ENCODE results near the gene TCEA2.
"Not testable (repeated sequence)": the region's sequence is repeated elsewhere in the genome, so short reads cannot be mapped to it uniquely, and the experiment has no call there.

Gene TCEA2

GRCh38 chr20:64113444-64113775 is 50.4 kb downstream of the TCEA2 start:
- no peak overlapping the region for H3K9ac ChIP-seq (ENCODE audit: low read length)
- peaks cover 0 to 3% of the 10 kb centered on the region in 2 donors for H3K27me3 ChIP-seq (ENCODE audit: control insufficient read depth in 1 of 2, insufficient read depth in 2 of 2, low read length in 2 of 2)
- no peak overlapping the region for H3K27ac ChIP-seq (ENCODE audit: low read depth, low read length)
- H3K9me3 ChIP-seq (ENCODE audit: low read length), result no peaks in the 10 kb centered on the region
- H3K36me3 ChIP-seq (ENCODE audit: insufficient read depth, low read length), result no peaks in the 10 kb centered on the region
- no peak overlapping the region for H3K4me3 ChIP-seq (ENCODE audit: low read depth in 1 of 2, low read length in 2 of 2)
- no peaks in the 10 kb centered on the region for H3K4me1 ChIP-seq (ENCODE audit: insufficient read depth, low read length)

DNA sequence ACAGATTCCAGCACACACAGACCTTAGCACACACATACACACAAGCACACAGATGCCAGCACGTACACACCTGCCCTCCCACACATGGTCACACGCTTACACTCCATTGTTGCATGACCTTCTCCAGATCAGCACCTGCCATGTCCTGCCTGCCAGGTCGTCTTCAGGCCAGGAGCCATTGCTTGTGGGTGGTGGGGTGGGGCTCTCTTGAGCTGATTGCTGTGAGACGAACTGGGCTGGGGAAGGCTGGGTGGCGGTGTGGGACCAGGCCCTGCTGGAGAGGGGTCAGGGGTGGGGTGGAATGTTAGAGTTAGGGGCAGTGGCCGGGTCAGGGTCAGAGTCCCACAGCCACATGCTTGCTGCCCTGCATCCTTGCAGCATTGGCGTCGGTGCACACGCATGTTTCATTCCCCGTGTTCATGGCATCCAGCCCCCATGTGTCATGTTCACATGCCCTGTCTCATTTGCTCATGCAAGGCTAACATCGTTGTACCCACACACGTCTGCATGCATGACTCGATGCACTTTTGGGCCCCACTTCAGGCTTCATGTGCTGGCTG is 50.9 kb downstream of the TCEA2 start:
- no peak overlapping the region for H3K9ac ChIP-seq (ENCODE audit: low read length)

DNA sequence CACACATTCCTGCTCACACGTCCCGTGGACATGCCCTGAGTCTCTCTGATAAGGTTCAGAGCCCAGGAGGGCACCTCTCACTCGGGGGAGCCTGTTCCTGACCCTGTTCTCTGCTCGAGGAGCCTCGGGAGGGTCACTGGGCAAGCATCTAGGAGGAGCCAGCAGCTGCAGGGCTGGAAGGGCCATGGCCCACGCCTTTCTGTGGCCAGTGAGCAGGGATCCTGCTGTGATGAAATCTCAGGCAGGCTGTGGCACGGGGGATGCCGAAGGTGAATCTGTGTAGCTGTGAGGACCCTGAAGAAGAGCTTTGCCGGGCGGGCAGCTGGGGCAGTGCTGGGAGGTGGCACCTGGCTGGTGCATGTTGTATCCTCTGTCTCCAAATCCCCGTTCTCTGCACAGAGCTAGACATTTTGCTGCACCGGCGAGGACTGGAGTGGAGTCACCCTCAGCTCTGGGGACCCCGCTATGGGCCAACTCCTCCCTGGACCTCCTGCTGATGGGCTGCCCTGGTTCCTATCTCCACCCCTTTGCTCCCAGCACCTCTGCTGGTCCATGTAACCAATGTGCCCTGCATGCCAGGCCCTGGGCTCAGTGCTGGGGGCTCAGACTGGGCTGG is 51.5 kb downstream of the TCEA2 start:
- peaks cover 0 to 3% of the 10 kb centered on the region in 2 donors for H3K27me3 ChIP-seq (ENCODE audit: control insufficient read depth in 1 of 2, insufficient read depth in 2 of 2, low read length in 2 of 2)
- no peaks in the 10 kb centered on the region for H3K4me1 ChIP-seq (ENCODE audit: insufficient read depth, low read length)
- no peaks in the 10 kb centered on the region for H3K9me3 ChIP-seq (ENCODE audit: low read length)
- H3K36me3 ChIP-seq (ENCODE audit: insufficient read depth, low read length), result no peaks in the 10 kb centered on the region
- no peak overlapping the region for H3K9ac ChIP-seq (ENCODE audit: low read length)
- no peak overlapping the region for H3K27ac ChIP-seq (ENCODE audit: low read depth, low read length)
- no peak overlapping the region for H3K4me3 ChIP-seq (ENCODE audit: low read depth in 1 of 2, low read length in 2 of 2)

More for the DNA sequence above, 50.9 kb downstream of the TCEA2 start:
- Histone ChIP-seq H3K9me3 (ENCODE audit: low read length) (no peaks in the 10 kb centered on the region), H3K27ac (ENCODE audit: low read depth, low read length) (no peak overlapping the region), H3K4me1 (ENCODE audit: insufficient read depth, low read length) (no peaks in the 10 kb centered on the region), H3K27me3 (ENCODE audit: control insufficient read depth in 1 of 2, insufficient read depth in 2 of 2, low read length in 2 of 2) (peaks cover 0 to 3% of the 10 kb centered on the region in 2 donors), H3K4me3 (ENCODE audit: low read depth in 1 of 2, low read length in 2 of 2) (no peak overlapping the region), H3K36me3 (ENCODE audit: insufficient read depth, low read length) (no peaks in the 10 kb centered on the region)

GRCh38 chr20:64115171-64115911 is 52.3 kb downstream of the TCEA2 start:
- H3K4me1 ChIP-seq (ENCODE audit: insufficient read depth, low read length), result no peaks in the 10 kb centered on the region
- no peak overlapping the region for H3K27ac ChIP-seq (ENCODE audit: low read depth, low read length)
- H3K9ac ChIP-seq (ENCODE audit: low read length), result no peak overlapping the region
- H3K36me3 ChIP-seq (ENCODE audit: insufficient read depth, low read length), result no peaks in the 10 kb centered on the region
- no peaks in the 10 kb centered on the region for H3K27me3 ChIP-seq (ENCODE audit: control insufficient read depth in 1 of 2, insufficient read depth in 2 of 2, low read length in 2 of 2)
- H3K9me3 ChIP-seq (ENCODE audit: low read length), result no peaks in the 10 kb centered on the region
- H3K4me3 ChIP-seq (ENCODE audit: low read depth in 1 of 2, low read length in 2 of 2), result no peak overlapping the region

DNA sequence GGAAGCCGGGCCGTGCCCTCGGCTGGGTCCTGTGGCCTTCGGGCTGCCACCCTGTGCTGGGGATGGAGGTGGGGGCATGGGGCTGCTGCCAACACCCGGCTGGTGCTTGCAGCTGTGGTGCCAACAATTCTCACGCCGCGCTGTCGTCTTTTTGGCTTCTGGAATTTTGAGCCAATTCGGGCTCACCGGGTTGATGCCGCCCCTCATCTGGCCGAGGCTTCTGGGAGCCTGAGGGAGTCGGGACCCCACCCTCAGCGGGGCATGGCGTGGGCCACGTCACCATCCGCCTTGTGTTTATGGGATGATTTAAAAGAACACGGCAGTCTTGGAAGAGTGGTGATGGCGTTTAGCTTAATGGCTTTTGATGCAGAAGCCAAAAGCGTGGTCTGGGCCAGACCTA is 53.0 kb downstream of the TCEA2 start:
- no peaks in the 10 kb centered on the region for H3K4me1 ChIP-seq (ENCODE audit: insufficient read depth, low read length)

GRCh38 chr20:64116541-64117431 is 53.8 kb downstream of the TCEA2 start:
- no peaks in the 10 kb centered on the region for H3K4me1 ChIP-seq (ENCODE audit: insufficient read depth, low read length)
- no peak overlapping the region for H3K4me3 ChIP-seq (ENCODE audit: low read depth in 1 of 2, low read length in 2 of 2)
- H3K27ac ChIP-seq (ENCODE audit: low read depth, low read length), result no peak overlapping the region
- H3K9ac ChIP-seq (ENCODE audit: low read length), result no peak overlapping the region
- H3K9me3 ChIP-seq (ENCODE audit: low read length), result no peaks in the 10 kb centered on the region
- peaks cover 0 to 12% of the 10 kb centered on the region in 2 donors for H3K27me3 ChIP-seq (ENCODE audit: control insufficient read depth in 1 of 2, insufficient read depth in 2 of 2, low read length in 2 of 2)
- H3K36me3 ChIP-seq (ENCODE audit: insufficient read depth, low read length), result no peaks in the 10 kb centered on the region

More for the DNA sequence above, 53.0 kb downstream of the TCEA2 start:
- Histone ChIP-seq H3K36me3 (ENCODE audit: insufficient read depth, low read length) (no peaks in the 10 kb centered on the region), H3K27ac (ENCODE audit: low read depth, low read length) (no peak overlapping the region), H3K9ac (ENCODE audit: low read length) (no peak overlapping the region), H3K27me3 (ENCODE audit: control insufficient read depth in 1 of 2, insufficient read depth in 2 of 2, low read length in 2 of 2) (peaks cover 0 to 5% of the 10 kb centered on the region in 2 donors), H3K9me3 (ENCODE audit: low read length) (no peaks in the 10 kb centered on the region), H3K4me3 (ENCODE audit: low read depth in 1 of 2, low read length in 2 of 2) (no peak overlapping the region)

GRCh38 chr20:64117432-64117777 is 54.4 kb downstream of the TCEA2 start:
- not testable (repeated sequence) for H3K27ac ChIP-seq (ENCODE audit: low read depth, low read length); H3K4me3 ChIP-seq (ENCODE audit: low read depth in 1 of 2, low read length in 2 of 2); H3K4me1 ChIP-seq (ENCODE audit: insufficient read depth, low read length)

DNA sequence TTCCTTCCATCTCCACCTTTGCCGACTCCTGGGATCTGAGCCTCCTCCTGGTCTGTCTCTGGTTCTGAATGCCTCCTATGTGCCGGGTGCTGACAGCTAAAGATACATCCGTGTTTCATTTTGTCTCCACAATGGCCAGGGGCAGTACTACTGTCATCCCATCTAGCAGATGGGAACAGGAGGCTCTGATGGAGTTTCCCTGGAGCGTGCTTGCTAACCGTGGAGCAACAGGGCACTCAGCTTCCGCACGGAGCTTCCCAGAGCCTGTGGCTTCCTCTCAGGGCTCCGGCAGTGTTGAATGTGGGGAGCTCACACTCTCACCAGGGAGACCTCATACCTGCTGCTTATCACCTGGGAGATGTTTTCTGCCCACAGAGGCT is 56.3 kb downstream of the TCEA2 start:
- H3K4me1 ChIP-seq (ENCODE audit: insufficient read depth, low read length), result no peaks in the 10 kb centered on the region
- H3K4me3 ChIP-seq (ENCODE audit: low read depth in 1 of 2, low read length in 2 of 2), result no peak overlapping the region
- H3K9me3 ChIP-seq (ENCODE audit: low read length), result no peaks in the 10 kb centered on the region
- no peak overlapping the region for H3K9ac ChIP-seq (ENCODE audit: low read length)
- H3K36me3 ChIP-seq (ENCODE audit: insufficient read depth, low read length), result no peaks in the 10 kb centered on the region
- peaks cover 0 to 17% of the 10 kb centered on the region in 2 donors for H3K27me3 ChIP-seq (ENCODE audit: control insufficient read depth in 1 of 2, insufficient read depth in 2 of 2, low read length in 2 of 2)
- no peak overlapping the region for H3K27ac ChIP-seq (ENCODE audit: low read depth, low read length)

More at GRCh38 chr20:64117432-64117777, 54.4 kb downstream of the TCEA2 start:
- H3K9me3 ChIP-seq (ENCODE audit: low read length); H3K9ac ChIP-seq (ENCODE audit: low read length); H3K36me3 ChIP-seq (ENCODE audit: insufficient read depth, low read length): not testable (repeated sequence)
- H3K27me3 ChIP-seq (ENCODE audit: control insufficient read depth in 1 of 2, insufficient read depth in 2 of 2, low read length in 2 of 2), result peaks cover 0 to 17% of the 10 kb centered on the region in 2 donors

DNA sequence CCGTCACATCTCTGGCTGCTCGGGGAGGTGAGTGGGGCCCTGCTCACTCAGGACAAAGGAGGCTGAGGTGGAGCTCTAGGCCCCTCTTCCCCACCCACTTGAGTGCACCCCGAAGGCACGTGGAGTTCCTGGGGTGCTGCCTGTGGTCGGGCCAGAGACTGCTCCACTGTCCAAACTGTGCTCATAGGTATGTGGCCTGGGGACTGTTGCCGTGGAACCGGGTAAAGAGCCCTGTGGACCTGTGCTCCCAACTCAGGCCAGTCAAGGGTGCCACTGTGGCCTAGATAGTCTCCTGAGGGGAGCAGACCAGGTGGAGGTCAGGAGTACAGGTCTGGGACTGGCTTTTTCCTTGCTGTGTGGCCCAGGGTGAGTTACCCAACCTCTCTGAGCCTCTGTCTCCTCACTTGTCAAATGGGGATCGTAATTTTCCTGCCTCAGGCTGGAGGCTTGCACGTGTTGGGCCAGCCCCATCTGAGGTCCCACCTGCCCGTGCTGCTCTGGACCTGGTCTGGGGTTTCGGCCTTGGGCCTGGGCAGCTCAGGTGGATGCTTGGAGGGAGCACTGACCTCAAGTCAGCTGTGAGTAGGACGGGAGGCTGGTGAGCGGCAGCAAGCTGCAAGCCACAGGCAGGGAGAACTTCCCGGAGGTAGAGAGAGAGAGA is 56.8 kb downstream of the TCEA2 start:
- H3K36me3 ChIP-seq (ENCODE audit: insufficient read depth, low read length), result no peaks in the 10 kb centered on the region
- no peaks in the 10 kb centered on the region for H3K4me1 ChIP-seq (ENCODE audit: insufficient read depth, low read length)
- no peak overlapping the region for H3K9ac ChIP-seq (ENCODE audit: low read length)
- H3K27me3 ChIP-seq (ENCODE audit: control insufficient read depth in 1 of 2, insufficient read depth in 2 of 2, low read length in 2 of 2), result peaks cover 0 to 17% of the 10 kb centered on the region in 2 donors
- H3K4me3 ChIP-seq (ENCODE audit: low read depth in 1 of 2, low read length in 2 of 2), result peak overlapping the region in 1 of 2 donors; percentile 47
- no peaks in the 10 kb centered on the region for H3K9me3 ChIP-seq (ENCODE audit: low read length)
- no peak overlapping the region for H3K27ac ChIP-seq (ENCODE audit: low read depth, low read length)

- Histone ChIP-seq H3K9me3 (ENCODE audit: low read length) (no peaks in the 10 kb centered on the region), H3K36me3 (ENCODE audit: insufficient read depth, low read length) (no peaks in the 10 kb centered on the region), H3K4me3 (ENCODE audit: low read depth in 1 of 2, low read length in 2 of 2) (no peak overlapping the region), H3K27ac (ENCODE audit: low read depth, low read length) (no peak overlapping the region), H3K27me3 (ENCODE audit: control insufficient read depth in 1 of 2, insufficient read depth in 2 of 2, low read length in 2 of 2) (peaks cover 0 to 17% of the 10 kb centered on the region in 2 donors), H3K4me1 (ENCODE audit: insufficient read depth, low read length) (no peaks in the 10 kb centered on the region), H3K9ac (ENCODE audit: low read length) (no peak overlapping the region)
These were observed 58.6 kb downstream of the TCEA2 start for GRCh38 chr20:64121586-64121985.
